HepG2 (cell line): ENCODE results near the gene FBXO41. TPM values are rescaled to one million over a fixed set of nuclear protein-coding genes. Genes with fewer than 3 reads are reported as not detected.

Experiments used
- ATF1 ChIP-seq: IDR thresholded peaks from 2 replicates; pipeline ENCODE4 v1.6.1; 2016; ENCODE audit warnings: mild to moderate bottlenecking, control low read depth
- LCORL ChIP-seq, 2 experiments: fragments of 450-650 bp in 1 of 2; sonication (generic) in 1 of 2; formaldehyde crosslinking in 1 of 2; IDR thresholded peaks; 2 replicates each; pipeline versions ENCODE4 v1.5.0 to v1.6.1; 2017 to 2020; ENCODE audit warnings: antibody characterized with exemption in 1 of 2, missing genetic modification reagents in 1 of 2
- MEIS2 ChIP-seq: sonication (generic); formaldehyde crosslinking; IDR thresholded peaks from 2 replicates; pipeline ENCODE4 v1.9.0; 2021; ENCODE audit warnings: mild to moderate bottlenecking, missing genetic modification reagents
- MIER3 ChIP-seq: IDR thresholded peaks from 2 replicates; pipeline ENCODE4 v1.6.1; 2016; ENCODE audit warnings: missing compliant biosample characterization, borderline replicate concordance
- MXD4 ChIP-seq: IDR thresholded peaks from 2 replicates; pipeline ENCODE4 v1.6.1; 2016; ENCODE audit warnings: mild to moderate bottlenecking, missing biosample characterization, missing genetic modification reagents
- PATZ1 ChIP-seq: sonication (generic); formaldehyde crosslinking; IDR thresholded peaks from 2 replicates; pipeline ENCODE4 v1.4.0; 2020; ENCODE audit warnings: missing genetic modification reagents
- PAWR ChIP-seq: sonication (generic); formaldehyde crosslinking; IDR thresholded peaks from 2 replicates; pipeline ENCODE4 v1.4.0; 2020; ENCODE audit warnings: missing genetic modification reagents, mild to moderate bottlenecking, borderline replicate concordance
- SNAPC5 ChIP-seq: sonication (generic); formaldehyde crosslinking; IDR thresholded peaks from 2 replicates; pipeline ENCODE4 v1.8.1; 2023; ENCODE audit warnings: mild to moderate bottlenecking, missing genetic modification reagents, borderline replicate concordance
- ZNF556 ChIP-seq: sonication (generic); formaldehyde crosslinking; IDR thresholded peaks from 2 replicates; pipeline ENCODE4 v1.4.0; 2020; ENCODE audit warnings: mild to moderate bottlenecking, missing genetic modification reagents, borderline replicate concordance
- ZNF589 ChIP-seq: sonication (generic); formaldehyde crosslinking; conservative IDR thresholded peaks from 2 replicates; pipeline ENCODE4 v1.8.0; 2022; ENCODE audit warnings: mild to moderate bottlenecking, moderate library complexity, missing genetic modification reagents
- ZUFSP ChIP-seq: sonication (generic); formaldehyde crosslinking; IDR thresholded peaks from 2 replicates; pipeline ENCODE4 v1.9.0; 2021; ENCODE audit warnings: missing genetic modification reagents, mild to moderate bottlenecking, borderline replicate concordance
- polyA plus RNA-seq, 8 experiments: library from polyadenylated mRNA; depleted of rRNA in 3 of 8; stranded (reverse) in 7 of 8; unstranded in 1 of 8; fragments of >200 nt; fragmentation: Illumina TruSeq in 4 of 8; extraction: Trizol in 4 of 8; gene quantifications; 2 replicates each; pipeline versions ENCODE4 v1.2.1 to v1.2.3, GENCODE V29; 2011 to 2016; ENCODE audit warnings: low read depth in 4 of 8, missing spikeins in 1 of 8, mixed read lengths in 1 of 8; ENCODE audit not compliant: insufficient read depth in 1 of 8
- total RNA-seq, 5 experiments: library from RNA; depleted of rRNA; stranded (reverse); fragments of >200 nt; fragmentation: Illumina TruSeq; extraction: Trizol; gene quantifications; 2 replicates each; pipeline ENCODE4 v1.2.3, GENCODE V29; 2016; ENCODE audit warnings: low read depth in 1 of 5

Gene FBXO41
- total and polyA plus RNA-seq, 2 of the 13 experiments (the other 11 are each of a cell fraction or from before 2014, with no cell fraction given) = 4.2 to 10.3 TPM

DNA sequence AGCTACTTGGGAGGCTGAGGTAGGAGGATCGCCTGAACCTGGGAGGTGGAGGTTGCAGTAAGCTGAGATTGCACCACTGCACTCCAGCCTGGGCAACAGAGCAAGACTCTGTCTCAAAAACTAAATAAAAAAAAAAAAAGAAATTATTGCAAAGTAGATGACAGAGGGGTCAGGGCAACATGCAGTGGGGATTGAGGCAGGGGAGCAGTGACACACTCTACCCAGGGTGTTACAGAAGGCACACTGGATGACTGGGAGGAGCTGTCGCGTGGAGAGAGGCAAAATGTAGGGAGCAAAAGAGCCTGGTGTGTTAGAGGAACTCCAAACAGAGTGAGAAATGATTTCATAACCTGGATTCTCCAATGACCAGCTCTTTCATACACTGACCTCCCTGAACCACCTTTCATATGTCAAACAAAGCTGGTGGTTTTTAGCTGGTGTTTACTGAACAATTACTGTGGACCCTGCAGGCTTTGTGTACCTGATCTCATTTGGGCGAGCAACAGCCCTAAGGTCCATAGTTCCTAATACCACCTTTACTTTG lies 22.1 kb downstream of the FBXO41 start (continued):
- TF ChIP-seq SNAPC5 (CRISPR knock-in tag) (no peak), PAWR (CRISPR knock-in tag) (no peak), MXD4 (CRISPR knock-in tag) (peak; percentile 89), MEIS2 (CRISPR knock-in tag) (0 out of 2 replicates have a peak, but pooled peaks have one; percentile 15), LCORL (IDR thresholded peaks at IDR 0.05) (peak; percentile 91), LCORL (CRISPR knock-in tag; IDR thresholded peaks at IDR 0.05) (peak; percentile 96), ZNF589 (CRISPR knock-in tag) (0 out of 2 replicates have a peak, but pooled peaks have one; percentile 68), MIER3 (CRISPR knock-in tag) (peak; percentile 82; the same call in 1 of the 2 replicates), PATZ1 (peak; percentile 63), ZNF556 (CRISPR knock-in tag) (peak; percentile 43; the same call in 1 of the 2 replicates), ATF1 (CRISPR knock-in tag) (no peak; the same call in 1 of the 2 replicates), ZUFSP (CRISPR knock-in tag) (no peak)
